Natural killer cell treated with Interleukin-12 subunit alpha and Interleukin-12 subunit beta and Interleukin-15 and Interleukin-18, amount 100 ng/mL, for 72 hours (primary cell): ENCODE measurements around the gene KREMEN1. TPM values are rescaled to one million over a fixed set of nuclear protein-coding genes. Genes with fewer than 3 reads are reported as not detected.

Source experiments
- ATAC-seq, 2 donors: fragments of 150-1000 bp; cut with Tn5 transposase in 1 of 2; sonication (Bioruptor Pico), chemical (Tn5 transposase) in 1 of 2; 2 replicates each; pipeline ENCODE4 v1.10.0; 2021
- DNase-seq: peaks from one replicate; pipeline ENCODE4 v3.0.0; 2022; ENCODE audit warnings: low spot score
- H3K27ac Mint-ChIP-seq, 2 donors: 1 replicate in 1 of 2; 2 replicates in 1 of 2; pipeline ENCODE4 v1.8.0; 2022; ENCODE audit warnings: mixed read lengths in 2 of 2, mild to moderate bottlenecking in 1 of 2, moderate library complexity in 1 of 2
- H3K27me3 Mint-ChIP-seq, 2 donors: 1 replicate in 1 of 2; 2 replicates in 1 of 2; pipeline ENCODE4 v1.8.0; 2022; ENCODE audit warnings: mixed read lengths in 2 of 2
- H3K36me3 Mint-ChIP-seq: one replicate; pipeline ENCODE4 v1.8.0; 2022; ENCODE audit warnings: mixed read lengths
- H3K4me1 Mint-ChIP-seq, 2 donors: 1 replicate in 1 of 2; 2 replicates in 1 of 2; pipeline ENCODE4 v1.8.0; 2022; ENCODE audit warnings: low read depth in 2 of 2, mixed read lengths in 2 of 2, mild to moderate bottlenecking in 1 of 2
- H3K4me3 Mint-ChIP-seq: one replicate; pipeline ENCODE4 v1.8.0; 2022; ENCODE audit warnings: mixed read lengths
- H3K9me3 Mint-ChIP-seq: 2 replicates; pipeline ENCODE4 v1.8.0; 2022; ENCODE audit warnings: mixed read lengths
- total RNA-seq, 2 donors: library from RNA; stranded (reverse); gene quantifications; one replicate each; pipeline ENCODE4 v1.2.3, GENCODE V29; 2022

KREMEN1 gene
- total RNA-seq, 2 donors from 2014 or later = 0.17 to 0.59 TPM

DNA sequence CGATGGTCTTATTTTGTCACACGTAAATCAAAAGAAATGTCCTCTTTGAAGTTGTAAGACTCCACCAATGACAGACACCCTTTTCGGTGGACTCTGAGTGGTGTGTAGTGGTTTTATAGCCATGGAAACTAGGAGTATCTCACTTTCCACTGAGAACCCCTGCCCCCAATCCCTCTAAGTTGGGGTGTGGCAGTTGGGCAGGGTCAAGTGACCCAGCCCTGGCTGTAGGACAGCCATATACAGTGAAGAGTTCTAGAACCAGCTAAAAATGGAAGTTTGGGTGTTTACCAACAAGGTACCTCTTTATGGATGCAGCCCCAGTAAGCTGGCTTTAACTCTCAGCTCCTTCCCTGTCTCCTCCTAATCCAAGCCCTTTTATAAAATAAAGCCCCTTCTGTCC is 16.4 kb upstream of the KREMEN1 start:
- H3K27me3 Mint-ChIP-seq = peaks cover 24 to 41% of the 10 kb centered on the region in 2 donors
- no peak for DNase-seq
- H3K4me1 Mint-ChIP-seq = no peaks in the 10 kb centered on the region

DNA sequence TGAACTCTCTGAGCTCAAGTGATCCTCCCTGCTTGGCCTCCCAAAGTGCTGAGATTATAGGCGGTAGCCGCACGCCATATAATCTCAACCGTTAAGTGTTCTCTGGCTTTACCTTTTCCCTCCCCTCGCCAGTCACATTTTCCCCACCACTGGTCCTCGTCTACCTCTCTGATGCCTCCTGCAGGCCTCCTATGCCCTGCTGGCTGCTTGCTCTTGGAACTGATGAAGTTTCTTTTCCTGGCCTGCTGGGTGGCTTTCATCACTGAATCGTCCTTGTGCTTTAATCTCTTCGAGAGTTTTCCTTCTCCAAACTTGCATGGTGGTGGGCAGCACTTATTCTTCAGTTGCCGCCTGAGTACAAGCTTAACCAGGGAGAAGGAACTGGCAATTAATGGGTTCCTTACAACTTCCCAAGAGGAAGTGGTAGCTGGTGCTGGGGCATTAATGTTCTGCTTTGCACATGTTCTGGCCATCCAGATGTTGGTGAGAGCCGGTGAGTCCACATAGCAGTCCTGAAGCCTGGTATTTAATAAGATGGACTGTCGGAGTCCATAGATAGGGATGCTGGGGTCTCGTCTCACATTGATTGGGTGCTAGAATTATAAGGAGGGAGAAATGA is 12.5 kb upstream of the KREMEN1 start:
- H3K9me3 Mint-ChIP-seq = no peaks in the 10 kb centered on the region
- H3K4me1 Mint-ChIP-seq = no peaks in the 10 kb centered on the region
- H3K27me3 Mint-ChIP-seq = peaks cover 35 to 43% of the 10 kb centered on the region in 2 donors
- DNase-seq (no peak), ATAC-seq (no peak)
- no peak overlapping the region for H3K27ac Mint-ChIP-seq
- H3K4me3 Mint-ChIP-seq = no peak overlapping the region
- no peaks in the 10 kb centered on the region for H3K36me3 Mint-ChIP-seq

More for the DNA sequence above, 16.4 kb upstream of the KREMEN1 start:
- H3K4me3 Mint-ChIP-seq = no peak overlapping the region
- no peak overlapping the region for H3K27ac Mint-ChIP-seq
- H3K9me3 Mint-ChIP-seq = no peaks in the 10 kb centered on the region
- no peaks in the 10 kb centered on the region for H3K36me3 Mint-ChIP-seq
- ATAC-seq = no peak

DNA sequence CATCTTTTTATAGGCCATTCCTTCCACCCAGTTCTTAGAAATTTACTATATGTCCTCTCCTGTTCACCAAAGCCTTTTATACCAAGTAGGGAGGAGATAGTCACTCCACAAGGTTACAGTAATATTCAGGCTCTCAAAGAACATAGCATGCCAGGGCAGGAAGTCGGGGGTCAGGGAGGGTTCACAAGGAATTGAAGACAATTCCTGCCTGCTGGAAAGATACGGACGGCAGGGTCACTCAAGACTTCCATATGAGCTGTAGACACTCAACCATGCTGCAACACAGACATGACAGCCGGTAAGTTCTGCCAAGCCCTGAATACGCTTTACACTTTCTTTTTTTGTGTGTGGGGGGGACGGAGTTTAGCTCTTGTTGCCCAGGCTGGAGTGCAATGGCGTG is 11.9 kb upstream of the KREMEN1 start:
- no peaks in the 10 kb centered on the region for H3K4me1 Mint-ChIP-seq
- DNase-seq (no peak), ATAC-seq (no peak)
- no peak overlapping the region for H3K27ac Mint-ChIP-seq
- no peak overlapping the region for H3K4me3 Mint-ChIP-seq
- no peaks in the 10 kb centered on the region for H3K36me3 Mint-ChIP-seq
- H3K9me3 Mint-ChIP-seq = no peaks in the 10 kb centered on the region
- H3K27me3 Mint-ChIP-seq = peaks cover 37 to 39% of the 10 kb centered on the region in 2 donors

DNA sequence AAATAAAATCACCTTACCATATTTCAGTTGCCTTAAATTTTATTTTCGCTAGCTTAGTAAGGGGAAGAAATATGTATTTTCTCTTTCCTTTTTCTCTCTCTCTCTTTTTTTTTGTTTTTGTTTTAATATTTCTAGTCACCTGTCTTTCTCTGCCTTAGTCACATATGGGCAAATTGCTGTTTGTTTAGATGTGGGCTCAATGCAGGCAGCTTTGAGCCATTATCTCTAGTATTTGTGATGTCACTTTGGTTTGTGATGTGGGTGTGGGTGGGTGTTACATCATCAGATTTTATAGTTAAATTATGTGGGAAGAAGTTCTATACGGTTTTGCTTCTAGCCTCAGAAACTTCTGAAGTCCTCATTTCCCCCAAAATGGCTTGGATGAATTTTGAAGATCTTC is 11.1 kb upstream of the KREMEN1 start, which contains the start of gene C22orf31:
C22orf31 (minus strand) TSS at position 59 of the 400 bp plus-strand sequence; CDS start at position 20, 39 bp downstream.
- Mint-ChIP-seq H3K36me3 (no peaks in the 10 kb centered on the region), H3K4me3 (no peak within 1 kb of the TSS), H3K27ac (no peak within 1 kb of the TSS), H3K27me3 (peaks cover 40 to 44% of the 10 kb centered on the region in 2 donors), H3K4me1 (no peaks in the 10 kb centered on the region), H3K9me3 (no peaks in the 10 kb centered on the region)
- ATAC-seq = no peak
- no peak for DNase-seq

DNA sequence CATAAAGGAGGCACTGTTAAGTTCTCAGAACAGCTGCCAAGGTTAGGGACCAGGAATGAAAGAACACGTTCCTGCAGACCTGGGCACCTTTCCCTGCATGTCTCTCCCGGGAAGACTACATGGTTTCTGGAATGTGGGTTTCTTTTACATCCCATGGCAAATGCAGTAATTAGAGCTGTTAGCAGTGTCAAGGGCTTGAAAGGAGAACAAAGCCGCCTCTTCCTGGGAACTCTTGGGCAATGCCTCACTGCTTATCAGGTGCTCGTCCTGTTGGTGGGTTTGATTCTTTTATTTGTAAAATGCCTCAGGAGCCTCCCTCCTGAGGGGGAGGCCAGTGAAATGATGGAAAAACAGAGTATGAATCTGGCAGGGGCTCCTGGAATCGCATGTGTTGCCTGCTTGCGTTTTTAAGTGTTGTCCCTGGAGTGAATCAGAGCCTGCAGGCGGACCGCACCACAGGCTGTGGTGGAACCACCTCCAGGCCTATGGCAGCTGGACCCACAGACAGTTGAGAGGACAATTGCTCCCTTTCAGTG is 10.5 kb upstream of the KREMEN1 start:
- Mint-ChIP-seq H3K36me3 (no peaks in the 10 kb centered on the region), H3K9me3 (no peaks in the 10 kb centered on the region), H3K4me3 (no peak overlapping the region), H3K27me3 (peaks cover 45 to 46% of the 10 kb centered on the region in 2 donors), H3K27ac (no peak overlapping the region), H3K4me1 (no peaks in the 10 kb centered on the region)
- ATAC-seq = no peak
- no peak for DNase-seq

DNA sequence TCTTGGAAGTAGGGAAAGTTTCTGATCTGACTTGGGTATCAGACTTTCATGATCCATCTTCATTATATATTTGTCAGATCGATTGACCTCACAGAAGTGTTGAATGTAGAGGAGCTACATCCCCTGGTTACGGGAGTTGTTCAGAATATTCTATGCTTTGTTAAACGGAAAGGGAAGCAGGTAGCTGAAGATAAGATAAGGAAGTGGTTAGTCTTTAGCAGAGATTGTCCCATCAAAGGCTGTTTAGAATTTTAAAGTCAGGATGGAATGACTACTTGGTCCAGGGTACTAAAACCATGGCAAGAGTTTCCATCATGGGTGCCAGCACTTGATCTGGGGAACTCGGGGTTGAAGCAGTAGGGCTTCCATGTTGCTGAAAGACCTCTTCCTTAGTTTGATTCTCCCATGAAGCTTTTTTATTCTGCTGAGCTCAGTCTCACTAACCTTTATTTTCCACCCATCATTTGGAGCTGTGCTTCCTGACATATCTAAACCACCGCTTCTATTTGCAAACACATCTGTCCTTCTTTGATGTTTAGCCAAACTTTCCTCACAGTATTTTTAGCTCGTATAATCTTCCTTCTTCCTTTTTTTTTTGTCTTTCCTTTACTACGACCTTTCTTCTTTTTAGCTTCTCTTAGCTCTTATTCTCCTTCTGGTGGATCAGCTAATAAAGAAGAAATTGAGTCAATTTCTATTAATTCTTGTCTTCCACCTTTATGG is 7.2 kb upstream of the KREMEN1 start:
- Mint-ChIP-seq H3K4me3 (no peak overlapping the region), H3K9me3 (no peaks in the 10 kb centered on the region), H3K27ac (no peak overlapping the region)

DNA sequence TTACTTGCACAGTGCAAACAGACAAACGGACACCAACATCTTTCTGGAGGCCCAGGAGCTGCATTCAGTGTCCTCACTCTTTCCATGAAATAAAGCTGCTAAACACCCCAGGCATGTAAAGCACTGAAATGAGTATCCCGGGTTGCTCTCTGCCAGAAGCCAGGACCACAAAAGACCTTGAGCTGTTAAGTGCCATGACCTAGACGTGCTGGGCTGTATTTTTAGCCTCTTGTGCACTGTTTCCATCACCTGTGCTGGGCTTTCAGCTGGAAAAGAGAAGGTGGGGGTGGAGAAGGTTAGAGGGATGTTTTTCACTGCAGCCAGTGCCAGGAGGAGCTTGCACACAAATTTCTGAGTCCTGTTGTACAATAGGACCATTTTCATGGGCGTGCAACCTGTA is 3.4 kb upstream of the KREMEN1 start:
- DNase-seq (no peak), ATAC-seq (no peak)
- Mint-ChIP-seq H3K27ac (no peak overlapping the region), H3K36me3 (no peaks in the 10 kb centered on the region), H3K27me3 (peaks cover 44 to 54% of the 10 kb centered on the region in 2 donors), H3K4me3 (no peak overlapping the region), H3K9me3 (no peaks in the 10 kb centered on the region), H3K4me1 (peaks cover 13 to 21% of the 10 kb centered on the region in 2 donors)

More for the DNA sequence above, 7.2 kb upstream of the KREMEN1 start:
- peaks cover 45% of the 10 kb centered on the region in 2 donors for H3K27me3 Mint-ChIP-seq
- DNase-seq (no peak), ATAC-seq (no peak)
- H3K36me3 Mint-ChIP-seq = no peaks in the 10 kb centered on the region
- H3K4me1 Mint-ChIP-seq = peaks cover 0 to under 1% of the 10 kb centered on the region in 2 donors

DNA sequence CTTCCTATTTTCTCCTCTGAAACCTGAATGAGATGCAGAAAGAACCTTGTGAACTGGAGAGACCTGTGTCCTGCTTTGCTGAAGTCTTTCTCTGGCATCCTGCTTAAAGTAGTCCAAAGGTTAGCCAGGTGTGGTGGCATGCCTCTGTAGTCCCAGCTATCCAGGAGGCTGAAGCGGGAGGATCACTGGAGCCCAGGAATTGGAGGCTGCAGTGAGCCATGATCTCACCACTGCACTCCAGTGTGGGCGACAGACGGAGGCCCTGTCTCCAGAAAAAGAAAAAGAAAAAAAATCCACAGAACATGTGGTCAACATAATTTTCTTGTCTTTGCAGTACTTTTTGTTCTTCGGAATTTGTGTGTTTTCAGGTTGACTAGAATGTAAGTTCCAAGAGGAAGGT is 2.3 kb upstream of the KREMEN1 start:
- ATAC-seq (no peak), DNase-seq (no peak)
- Mint-ChIP-seq H3K27me3 (peaks cover 47 to 64% of the 10 kb centered on the region in 2 donors), H3K9me3 (no peaks in the 10 kb centered on the region), H3K4me1 (peaks cover 13 to 22% of the 10 kb centered on the region in 2 donors), H3K27ac (no peak overlapping the region), H3K36me3 (no peaks in the 10 kb centered on the region), H3K4me3 (peak overlapping the region; percentile 43)

DNA sequence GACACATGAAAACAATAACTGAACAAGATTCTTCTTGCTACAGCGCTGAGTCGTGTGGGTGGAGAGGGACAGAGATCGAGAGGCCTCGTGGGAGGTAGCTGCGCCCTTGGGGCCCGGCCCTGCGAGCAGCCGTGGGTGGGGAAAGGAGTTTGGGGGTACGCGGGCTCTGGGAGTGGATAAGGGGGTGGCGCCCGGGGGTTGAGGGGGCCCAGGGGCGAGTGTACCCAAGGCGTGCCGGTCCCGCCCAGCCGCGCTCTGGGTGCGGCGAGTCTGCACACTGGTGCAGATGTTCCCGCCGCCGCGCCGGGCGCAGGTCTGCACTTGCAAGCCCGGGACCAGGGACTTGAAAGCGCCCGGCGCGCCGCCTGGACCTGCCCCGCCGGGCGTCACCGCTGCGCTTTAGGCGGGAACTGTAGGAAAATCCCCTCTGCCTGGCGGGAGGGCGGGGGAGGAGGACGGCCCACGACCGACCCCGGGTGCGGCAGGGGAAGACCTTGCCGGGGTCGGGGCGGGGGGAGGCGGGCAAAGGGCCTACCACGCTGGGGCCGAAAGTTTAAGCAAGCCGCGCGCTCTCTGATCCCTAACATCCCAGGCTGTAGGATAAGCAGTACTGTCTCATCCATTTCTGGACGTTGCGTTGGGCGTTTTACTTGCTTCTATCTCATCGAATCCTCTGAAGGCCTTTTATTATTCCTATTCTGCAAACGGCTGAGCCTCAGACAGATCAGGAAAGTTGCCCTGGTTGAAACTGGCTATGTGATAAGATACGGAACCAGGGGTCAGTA is 1.4 kb upstream of the KREMEN1 start:
- H3K36me3 Mint-ChIP-seq = no peaks in the 10 kb centered on the region
- H3K4me1 Mint-ChIP-seq = peaks cover 13 to 24% of the 10 kb centered on the region in 2 donors
- peaks cover 50 to 73% of the 10 kb centered on the region in 2 donors for H3K27me3 Mint-ChIP-seq
- peak overlapping the region; percentile 61 for H3K4me3 Mint-ChIP-seq
- no peaks in the 10 kb centered on the region for H3K9me3 Mint-ChIP-seq
- H3K27ac Mint-ChIP-seq = no peak overlapping the region
- no peak for DNase-seq
- no peak for ATAC-seq

DNA sequence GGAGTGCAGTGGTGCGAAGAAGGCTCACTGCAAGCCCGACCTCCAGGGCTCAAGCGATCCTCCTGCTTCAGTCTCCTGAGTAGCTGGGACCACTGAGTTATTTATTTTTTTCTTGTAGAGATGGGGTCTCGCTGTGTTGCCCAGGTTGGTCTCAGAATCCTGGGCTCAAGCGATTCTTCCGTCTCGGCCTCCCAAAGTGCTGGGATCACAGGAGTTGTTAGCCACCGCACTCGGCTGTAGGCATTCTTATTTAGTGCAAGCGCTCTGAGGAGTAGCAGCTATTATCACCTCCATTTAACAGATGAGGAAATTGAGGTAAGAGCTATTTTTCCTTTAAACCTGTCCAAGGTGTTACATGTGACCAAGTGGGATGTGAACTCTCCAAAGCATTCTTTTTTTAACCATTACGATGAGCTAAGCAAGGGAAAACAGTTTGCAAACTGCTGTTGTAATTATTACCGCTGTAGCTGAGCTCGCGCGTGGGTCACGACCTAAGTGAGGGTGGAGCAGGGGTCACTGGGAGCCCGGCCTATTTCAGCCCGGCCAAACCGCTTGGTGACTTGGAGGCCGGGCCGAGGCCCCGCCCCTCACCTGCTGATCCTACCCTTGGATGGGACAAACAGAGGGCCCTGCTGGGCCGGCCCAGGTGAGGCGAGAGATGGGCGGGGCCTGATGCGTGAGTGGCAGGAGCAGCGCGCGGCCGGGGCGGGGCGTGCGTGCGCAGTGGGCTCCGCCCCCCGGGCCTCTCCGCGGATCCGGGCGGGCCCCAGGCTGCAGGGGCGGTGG is 449 bp upstream of the KREMEN1 start:
- H3K27ac Mint-ChIP-seq = no peak overlapping the region

DNA sequence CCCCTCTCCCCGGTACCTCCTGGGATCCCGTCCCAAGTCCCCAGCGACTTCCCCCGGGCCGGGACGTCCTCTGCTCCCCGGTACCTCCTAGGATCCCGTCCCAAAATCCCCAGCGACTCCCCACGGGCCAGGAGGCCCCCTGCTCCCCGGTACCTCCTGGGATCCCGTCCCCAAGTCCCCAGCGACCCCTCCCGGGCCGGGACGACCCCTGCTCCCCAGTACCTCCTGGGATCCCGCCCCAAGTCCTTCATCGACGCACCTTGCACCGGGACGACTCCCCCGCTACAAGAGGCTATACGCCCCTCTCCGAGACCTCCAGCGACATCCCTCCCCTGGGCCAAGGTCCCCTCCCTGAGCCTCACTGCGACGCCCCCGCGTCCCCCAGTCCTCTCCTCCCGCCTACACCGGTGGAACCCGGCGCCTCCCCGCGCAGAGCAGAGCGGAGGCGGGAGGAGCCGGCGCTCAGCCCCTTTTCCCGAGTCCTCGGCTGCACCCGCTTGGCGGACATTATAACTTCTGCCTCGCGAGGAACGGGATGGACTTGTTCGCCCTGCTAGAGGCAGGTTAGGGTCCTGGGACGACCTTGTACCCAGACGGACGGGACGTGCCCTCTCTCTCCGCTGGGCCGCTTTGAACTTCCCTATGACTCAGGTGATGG is 912 bp downstream of the KREMEN1 start:
- Mint-ChIP-seq H3K4me3 (peak overlapping the region; percentile 58), H3K27me3 (peaks cover 57 to 81% of the 10 kb centered on the region in 2 donors), H3K36me3 (no peaks in the 10 kb centered on the region), H3K27ac (no peak overlapping the region), H3K9me3 (no peaks in the 10 kb centered on the region), H3K4me1 (peaks cover 14 to 26% of the 10 kb centered on the region in 2 donors)
- ATAC-seq (no peak), DNase-seq (no peak)

More for the DNA sequence above, 449 bp upstream of the KREMEN1 start:
- DNase-seq (peak; percentile 82), ATAC-seq (peak; percentile 97)
- peaks cover 13 to 24% of the 10 kb centered on the region in 2 donors for H3K4me1 Mint-ChIP-seq
- H3K4me3 Mint-ChIP-seq = peak overlapping the region; percentile 61
- peaks cover 48 to 71% of the 10 kb centered on the region in 2 donors for H3K27me3 Mint-ChIP-seq
- no peaks in the 10 kb centered on the region for H3K9me3 Mint-ChIP-seq
- no peaks in the 10 kb centered on the region for H3K36me3 Mint-ChIP-seq

DNA sequence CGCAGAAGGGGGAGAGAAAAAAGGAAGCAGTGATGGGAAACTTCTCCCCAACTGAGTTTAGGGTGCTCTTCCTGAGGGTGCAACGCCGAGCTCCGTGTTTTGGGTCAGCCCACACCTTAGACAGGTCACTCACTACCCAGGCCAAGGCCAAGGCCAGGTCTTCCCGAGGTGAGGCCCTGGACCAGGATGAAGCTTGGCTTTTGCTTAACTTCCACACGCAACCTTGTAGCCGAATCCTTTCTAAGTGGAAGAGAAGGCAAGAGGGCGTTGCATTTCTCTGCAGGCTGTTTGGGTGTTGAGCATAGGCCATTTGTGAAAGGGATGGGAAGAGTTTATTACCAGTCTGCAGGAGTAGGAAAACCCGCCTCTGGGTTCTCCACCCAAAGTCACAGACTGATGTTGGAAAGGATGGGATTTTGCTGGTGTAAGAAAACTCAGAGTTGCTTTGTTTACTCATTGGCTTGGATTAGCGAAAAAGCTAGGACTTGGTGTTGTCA is 1.5 kb downstream of the KREMEN1 start:
- Mint-ChIP-seq H3K36me3 (no peaks in the 10 kb centered on the region), H3K27ac (no peak overlapping the region), H3K27me3 (peaks cover 58 to 83% of the 10 kb centered on the region in 2 donors), H3K9me3 (no peaks in the 10 kb centered on the region), H3K4me3 (peak overlapping the region; percentile 58), H3K4me1 (peaks cover 20 to 32% of the 10 kb centered on the region in 2 donors)
- ATAC-seq (no peak), DNase-seq (no peak)
